ENCODE measurements around the gene LLGL1. TPM values are rescaled to one million over a fixed set of nuclear protein-coding genes. Genes with fewer than 3 reads are reported as not detected.

Gene LLGL1
- total and polyA plus RNA-seq, 10 of the 15 experiments (the other 5 are each of a cell fraction or from before 2014, with no cell fraction given), result 0.02 to 9.2 (median 2.5) TPM

GRCh38 chr17:18250708-18251107, 25.3 kb downstream of the LLGL1 start:
- in situ Hi-C loops (cut with MboI), result no loop called here
- BruUV-seq (replicated peaks), result no TSS peak
- Histone ChIP-seq H3K9ac (ENCODE audit: control insufficient read depth, insufficient read depth, low read length) (no peak overlapping the region), H2AFZ (ENCODE audit: control insufficient read depth, low read depth, low read length) (no peak overlapping the region), H3K79me2 (ENCODE audit: control insufficient read depth, insufficient read depth, low read length) (no peaks in the 10 kb centered on the region), H4K20me1 (ENCODE audit: control insufficient read depth, insufficient read depth) (no peaks in the 10 kb centered on the region), H3K36me3 (ENCODE audit: control insufficient read depth in 2 of 2, insufficient read depth in 2 of 2, low read length in 1 of 2) (peaks cover 7 to 38% of the 10 kb centered on the region in 2 experiments), H3K27ac (ENCODE audit: control insufficient read depth, insufficient read depth) (no peak overlapping the region), H3K4me1 (ENCODE audit: control insufficient read depth, insufficient read depth, low read length) (no peaks in the 10 kb centered on the region), H3K9me3 (replicated peaks; ENCODE audit: control insufficient read depth, insufficient read depth, low read length) (no peaks in the 10 kb centered on the region), H3K4me3 (no peak overlapping the region), H3K27me3 (replicated peaks in 1 of 2; ENCODE audit: control insufficient read depth in 2 of 2, insufficient read depth in 2 of 2, low read length in 1 of 2) (no peaks in the 10 kb centered on the region), H3K4me2 (ENCODE audit: control insufficient read depth, insufficient read depth) (no peak overlapping the region)
- TF ChIP-seq ATF2 (IDR thresholded peaks at IDR 0.05; ENCODE audit: low read length) (no peak), RBBP5 (conservative IDR thresholded peaks at IDR 0.05) (no peak), POLR2A (IDR thresholded peaks at IDR 0.05; ENCODE audit: low read depth, low read length) (peak; percentile 19; the same call in 1 of the 2 replicates), PRDM15 (CRISPR knock-in tag; IDR thresholded peaks at IDR 0.05) (no peak), CUX1 (IDR thresholded peaks at IDR 0.05; ENCODE audit: insufficient replicate concordance, low read depth, low read length) (no peak)
- RAD21 ChIA-PET (ENCODE audit: unreplicated experiment), result interaction anchor here (0.6 kb wide), 1 partner anchor 71 kb away, joined by 3 read pairs; no protein-coding TSS in a partner anchor
- ATAC-seq, result no peak
- no peak for DNase-seq (ENCODE audit: low read depth, low spot score)
- intact Hi-C loops (cut with micrococcal nuclease; ENCODE audit: unreplicated experiment), result no loop called here
- 99% methylated on average over 14 of the region's 14 CpGs for WGBS (ENCODE audit: insufficient coverage, insufficient replicate concordance, low lambda C conversion rate, missing lambda C conversion rate)
- no peak for FAIRE-seq
- CTCF ChIA-PET, result no interaction called here
- SMC1A ChIA-PET (ENCODE audit: uncharacterized antibody, unreplicated experiment), result no interaction called here
- POLR2A ChIA-PET, result no interaction called here

Data from GM12878 (cell line).